Measurements from ENCODE around the gene DGCR2. TPM values are rescaled to one million over a fixed set of nuclear protein-coding genes. Genes with fewer than 3 reads are reported as not detected.

The DGCR2 gene
- total RNA-seq, 1 experiment from 2014 or later, result 18.6 TPM

DNA sequence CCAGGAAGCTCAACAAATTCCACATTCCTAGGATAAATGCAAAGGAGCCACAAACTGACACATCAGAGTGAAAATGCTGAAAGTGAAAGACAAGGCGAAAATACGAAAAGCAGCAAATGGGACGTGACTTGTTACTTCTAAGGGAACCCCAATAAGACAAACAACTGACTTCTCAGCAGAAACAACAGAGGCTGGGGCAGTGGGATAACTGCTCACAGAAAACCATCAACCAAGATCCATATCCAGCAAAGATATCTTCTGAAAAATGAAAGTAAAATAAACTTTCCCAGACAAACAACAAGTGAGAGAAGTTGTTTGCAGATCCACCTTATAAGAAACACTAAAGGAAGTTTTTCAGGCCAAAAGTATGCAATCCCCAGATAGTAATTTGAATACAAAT lies 72.1 kb downstream of the DGCR2 start:
- Histone ChIP-seq H3K9ac (ENCODE audit: low read length) (no peak overlapping the region), H3K36me3 (ENCODE audit: insufficient read depth, low read length) (peaks cover 17% of the 10 kb centered on the region; the same call in 1 of the 2 replicates), H2AFZ (ENCODE audit: low read length) (no peak overlapping the region), H3K27me3 (ENCODE audit: low read length) (no peaks in the 10 kb centered on the region), H3K4me1 (ENCODE audit: low read length) (peaks cover 9% of the 10 kb centered on the region), H3K27ac (ENCODE audit: low read length) (no peak overlapping the region), H3K4me3 (ENCODE audit: low read length) (no peak overlapping the region), H3K79me2 (ENCODE audit: low read length) (peaks cover 21% of the 10 kb centered on the region), H3K9me3 (ENCODE audit: low read length) (no peaks in the 10 kb centered on the region), H3K4me2 (ENCODE audit: low read depth, low read length, poor library complexity, severe bottlenecking) (no peak overlapping the region), H4K20me1 (ENCODE audit: insufficient read depth, low read depth, low read length) (no peaks in the 10 kb centered on the region), H3K9me2 (replicated peaks; ENCODE audit: insufficient read depth, low read length) (no peaks in the 10 kb centered on the region)
- DNase-seq, result no peak

- peaks cover 14% of the 10 kb centered on the region for H3K79me2 ChIP-seq (ENCODE audit: low read length)
- no peak overlapping the region for H3K4me3 ChIP-seq (ENCODE audit: low read length)
- H3K36me3 ChIP-seq (ENCODE audit: insufficient read depth, low read length), result peaks cover 23% of the 10 kb centered on the region; the same call in 1 of the 2 replicates
- H4K20me1 ChIP-seq (ENCODE audit: insufficient read depth, low read depth, low read length), result no peaks in the 10 kb centered on the region
- H3K9me3 ChIP-seq (ENCODE audit: low read length), result no peaks in the 10 kb centered on the region
- DNase-seq, result no peak
- no peak overlapping the region for H3K27ac ChIP-seq (ENCODE audit: low read length)
- H3K9me2 ChIP-seq (replicated peaks; ENCODE audit: insufficient read depth, low read length), result no peaks in the 10 kb centered on the region
- no peak overlapping the region for H3K4me2 ChIP-seq (ENCODE audit: low read depth, low read length, poor library complexity, severe bottlenecking)
- peaks cover 9% of the 10 kb centered on the region for H3K4me1 ChIP-seq (ENCODE audit: low read length)
- no peak overlapping the region for H2AFZ ChIP-seq (ENCODE audit: low read length)
- no peaks in the 10 kb centered on the region for H3K27me3 ChIP-seq (ENCODE audit: low read length)
- no peak overlapping the region for H3K9ac ChIP-seq (ENCODE audit: low read length)
Observed at GRCh38 chr22:19048531-19048930, 73.7 kb downstream of the DGCR2 start.

DNA sequence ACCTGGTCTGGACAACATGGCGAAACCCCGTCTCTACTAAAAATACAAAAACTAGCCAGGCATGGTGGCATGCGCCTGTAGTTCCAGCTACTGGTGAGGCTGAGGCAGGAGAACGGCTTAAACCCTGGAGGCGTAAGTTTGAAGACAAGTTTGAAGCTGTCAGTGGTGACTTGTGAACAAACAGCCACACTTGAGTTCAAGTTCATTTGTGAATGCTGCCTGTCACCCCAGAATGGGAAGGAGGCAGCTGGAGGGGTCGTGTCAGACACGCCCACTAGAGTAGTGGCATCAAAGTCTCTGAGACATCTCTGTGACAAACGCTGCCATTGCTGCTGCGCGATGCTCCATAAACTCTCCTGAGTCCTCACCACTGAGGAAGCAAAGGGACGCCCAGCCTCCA lies 74.2 kb downstream of the DGCR2 start:
- H3K36me3 ChIP-seq (ENCODE audit: insufficient read depth, low read length), result peaks cover 23% of the 10 kb centered on the region; the same call in 1 of the 2 replicates
- H3K4me3 ChIP-seq (ENCODE audit: low read length), result no peak overlapping the region

GRCh38 chr22:19046719-19047609 lies 75.2 kb downstream of the DGCR2 start:
- no peak for DNase-seq
- no peaks in the 10 kb centered on the region for H4K20me1 ChIP-seq (ENCODE audit: insufficient read depth, low read depth, low read length)
- H3K4me1 ChIP-seq (ENCODE audit: low read length), result peaks cover 8% of the 10 kb centered on the region

More for the DNA sequence above, 74.2 kb downstream of the DGCR2 start:
- Histone ChIP-seq H3K9ac (ENCODE audit: low read length) (no peak overlapping the region), H3K9me2 (replicated peaks; ENCODE audit: insufficient read depth, low read length) (no peaks in the 10 kb centered on the region), H3K4me1 (ENCODE audit: low read length) (peaks cover 9% of the 10 kb centered on the region), H3K4me2 (ENCODE audit: low read depth, low read length, poor library complexity, severe bottlenecking) (no peak overlapping the region), H3K27ac (ENCODE audit: low read length) (no peak overlapping the region), H3K27me3 (ENCODE audit: low read length) (no peaks in the 10 kb centered on the region), H3K9me3 (ENCODE audit: low read length) (no peaks in the 10 kb centered on the region), H3K79me2 (ENCODE audit: low read length) (peaks cover 8% of the 10 kb centered on the region), H2AFZ (ENCODE audit: low read length) (no peak overlapping the region), H4K20me1 (ENCODE audit: insufficient read depth, low read depth, low read length) (no peaks in the 10 kb centered on the region)
- DNase-seq, result no peak

DNA sequence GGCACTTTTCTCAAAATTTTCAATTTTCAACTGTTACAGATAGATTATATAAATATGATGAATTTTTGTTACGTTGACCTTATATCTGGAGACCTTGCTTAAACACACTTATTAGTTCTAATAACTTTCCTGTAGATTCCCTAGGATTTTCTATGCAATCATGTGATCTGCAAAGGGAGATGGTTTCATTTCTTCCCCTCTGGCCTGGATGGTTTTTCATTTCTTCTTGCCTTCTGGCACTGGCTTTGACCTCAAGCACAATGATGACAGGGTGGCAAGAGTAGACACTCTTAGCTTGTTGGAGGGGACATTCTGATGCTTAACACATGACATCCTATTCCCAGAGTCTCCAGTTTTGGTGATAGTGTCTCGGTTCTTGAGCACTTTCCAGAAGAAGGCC lies 75.9 kb downstream of the DGCR2 start:
- Histone ChIP-seq H3K9me2 (replicated peaks; ENCODE audit: insufficient read depth, low read length) (no peaks in the 10 kb centered on the region), H2AFZ (ENCODE audit: low read length) (no peak overlapping the region), H3K4me3 (ENCODE audit: low read length) (no peak overlapping the region), H3K4me1 (ENCODE audit: low read length) (peaks cover 2% of the 10 kb centered on the region), H3K27me3 (ENCODE audit: low read length) (no peaks in the 10 kb centered on the region), H3K27ac (ENCODE audit: low read length) (no peak overlapping the region), H3K79me2 (ENCODE audit: low read length) (0 out of 2 replicates have a peak, but pooled peaks cover 2% of the 10 kb centered on the region), H4K20me1 (ENCODE audit: insufficient read depth, low read depth, low read length) (no peaks in the 10 kb centered on the region), H3K9ac (ENCODE audit: low read length) (no peak overlapping the region), H3K9me3 (ENCODE audit: low read length) (no peaks in the 10 kb centered on the region), H3K4me2 (ENCODE audit: low read depth, low read length, poor library complexity, severe bottlenecking) (no peak overlapping the region), H3K36me3 (ENCODE audit: insufficient read depth, low read length) (peaks cover 19% of the 10 kb centered on the region; the same call in 1 of the 2 replicates)
- no peak for DNase-seq

More at GRCh38 chr22:19046719-19047609, 75.2 kb downstream of the DGCR2 start:
- H3K79me2 ChIP-seq (ENCODE audit: low read length), result 0 out of 2 replicates have a peak, but pooled peaks cover 3% of the 10 kb centered on the region
- H3K4me3 ChIP-seq (ENCODE audit: low read length), result no peak overlapping the region
- no peaks in the 10 kb centered on the region for H3K9me3 ChIP-seq (ENCODE audit: low read length)
- peaks cover 19% of the 10 kb centered on the region; the same call in 1 of the 2 replicates for H3K36me3 ChIP-seq (ENCODE audit: insufficient read depth, low read length)
- no peak overlapping the region for H2AFZ ChIP-seq (ENCODE audit: low read length)
- H3K9ac ChIP-seq (ENCODE audit: low read length), result no peak overlapping the region
- no peak overlapping the region for H3K27ac ChIP-seq (ENCODE audit: low read length)
- H3K9me2 ChIP-seq (replicated peaks; ENCODE audit: insufficient read depth, low read length), result no peaks in the 10 kb centered on the region
- H3K27me3 ChIP-seq (ENCODE audit: low read length), result no peaks in the 10 kb centered on the region
- no peak overlapping the region for H3K4me2 ChIP-seq (ENCODE audit: low read depth, low read length, poor library complexity, severe bottlenecking)

- Histone ChIP-seq H3K36me3 (ENCODE audit: insufficient read depth, low read length) (peaks cover 19% of the 10 kb centered on the region; the same call in 1 of the 2 replicates), H3K4me1 (ENCODE audit: low read length) (no peaks in the 10 kb centered on the region), H3K79me2 (ENCODE audit: low read length) (no peaks in the 10 kb centered on the region), H2AFZ (ENCODE audit: low read length) (no peak overlapping the region), H3K4me2 (ENCODE audit: low read depth, low read length, poor library complexity, severe bottlenecking) (no peak overlapping the region), H4K20me1 (ENCODE audit: insufficient read depth, low read depth, low read length) (no peaks in the 10 kb centered on the region), H3K27me3 (ENCODE audit: low read length) (no peaks in the 10 kb centered on the region), H3K9me2 (replicated peaks; ENCODE audit: insufficient read depth, low read length) (no peaks in the 10 kb centered on the region), H3K9me3 (ENCODE audit: low read length) (no peaks in the 10 kb centered on the region), H3K9ac (ENCODE audit: low read length) (no peak overlapping the region), H3K27ac (ENCODE audit: low read length) (no peak overlapping the region), H3K4me3 (ENCODE audit: low read length) (no peak overlapping the region)
- no peak for DNase-seq
Observed at GRCh38 chr22:19045094-19045493, 77.1 kb downstream of the DGCR2 start.

DNA sequence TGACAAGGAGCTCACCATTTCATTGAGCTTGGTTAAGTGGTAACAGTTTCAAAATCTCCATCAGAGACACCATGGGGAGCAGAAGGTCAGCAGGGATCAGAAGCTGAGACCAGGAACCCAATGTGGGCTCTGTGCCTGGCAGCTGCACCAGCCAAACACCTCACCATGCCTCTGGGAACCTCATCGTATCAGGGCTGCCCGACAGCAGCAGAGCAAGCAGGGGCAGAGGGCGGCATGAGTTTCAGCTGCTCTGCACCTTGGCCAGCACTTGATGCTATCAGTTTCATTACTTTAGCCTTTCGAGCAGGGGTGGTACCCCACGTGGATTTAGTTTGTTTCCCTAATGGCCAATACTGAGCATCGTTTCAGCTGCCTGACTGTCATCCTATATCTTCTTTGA lies 77.8 kb downstream of the DGCR2 start:
- Histone ChIP-seq H3K9me2 (replicated peaks; ENCODE audit: insufficient read depth, low read length) (no peaks in the 10 kb centered on the region), H2AFZ (ENCODE audit: low read length) (no peak overlapping the region), H3K9ac (ENCODE audit: low read length) (no peak overlapping the region), H3K4me1 (ENCODE audit: low read length) (no peaks in the 10 kb centered on the region), H3K79me2 (ENCODE audit: low read length) (no peaks in the 10 kb centered on the region), H3K4me2 (ENCODE audit: low read depth, low read length, poor library complexity, severe bottlenecking) (no peak overlapping the region), H3K9me3 (ENCODE audit: low read length) (no peaks in the 10 kb centered on the region), H4K20me1 (ENCODE audit: insufficient read depth, low read depth, low read length) (0 out of 2 replicates have a peak, but pooled peaks cover 2% of the 10 kb centered on the region), H3K27me3 (ENCODE audit: low read length) (no peaks in the 10 kb centered on the region), H3K36me3 (ENCODE audit: insufficient read depth, low read length) (peaks cover 19% of the 10 kb centered on the region; the same call in 1 of the 2 replicates), H3K27ac (ENCODE audit: low read length) (no peak overlapping the region), H3K4me3 (ENCODE audit: low read length) (no peak overlapping the region)
- no peak for DNase-seq

Measured in Karpas-422 (cell line).